ENCODE data around the gene KRTAP5-1.

The KRTAP5-1 gene

DNA sequence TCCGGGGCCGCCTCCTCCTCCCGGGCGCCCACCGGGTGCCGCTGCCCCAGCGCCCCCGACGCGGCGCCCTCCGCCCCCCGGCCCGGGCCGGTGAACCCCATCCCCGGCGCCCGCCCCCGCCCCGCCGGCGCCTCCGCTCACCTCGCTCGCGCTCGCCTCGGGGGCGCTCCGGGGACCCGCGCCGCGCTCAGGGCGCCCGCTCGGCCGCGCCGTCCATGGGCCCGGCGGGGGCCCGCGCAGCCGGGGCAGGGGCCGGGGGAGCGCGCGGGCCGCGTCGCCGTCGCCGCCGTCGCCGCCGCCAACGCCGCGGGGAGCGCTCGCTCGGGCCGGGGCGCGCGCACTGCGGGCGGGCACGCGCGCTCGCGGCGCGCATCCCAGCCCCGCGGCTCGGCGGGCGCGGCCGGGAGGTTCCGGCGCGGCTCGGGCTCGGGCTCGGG, 13.3 kb downstream of the KRTAP5-1 start:
- DNase-seq (ENCODE audit: low read depth) = no peak

DNA sequence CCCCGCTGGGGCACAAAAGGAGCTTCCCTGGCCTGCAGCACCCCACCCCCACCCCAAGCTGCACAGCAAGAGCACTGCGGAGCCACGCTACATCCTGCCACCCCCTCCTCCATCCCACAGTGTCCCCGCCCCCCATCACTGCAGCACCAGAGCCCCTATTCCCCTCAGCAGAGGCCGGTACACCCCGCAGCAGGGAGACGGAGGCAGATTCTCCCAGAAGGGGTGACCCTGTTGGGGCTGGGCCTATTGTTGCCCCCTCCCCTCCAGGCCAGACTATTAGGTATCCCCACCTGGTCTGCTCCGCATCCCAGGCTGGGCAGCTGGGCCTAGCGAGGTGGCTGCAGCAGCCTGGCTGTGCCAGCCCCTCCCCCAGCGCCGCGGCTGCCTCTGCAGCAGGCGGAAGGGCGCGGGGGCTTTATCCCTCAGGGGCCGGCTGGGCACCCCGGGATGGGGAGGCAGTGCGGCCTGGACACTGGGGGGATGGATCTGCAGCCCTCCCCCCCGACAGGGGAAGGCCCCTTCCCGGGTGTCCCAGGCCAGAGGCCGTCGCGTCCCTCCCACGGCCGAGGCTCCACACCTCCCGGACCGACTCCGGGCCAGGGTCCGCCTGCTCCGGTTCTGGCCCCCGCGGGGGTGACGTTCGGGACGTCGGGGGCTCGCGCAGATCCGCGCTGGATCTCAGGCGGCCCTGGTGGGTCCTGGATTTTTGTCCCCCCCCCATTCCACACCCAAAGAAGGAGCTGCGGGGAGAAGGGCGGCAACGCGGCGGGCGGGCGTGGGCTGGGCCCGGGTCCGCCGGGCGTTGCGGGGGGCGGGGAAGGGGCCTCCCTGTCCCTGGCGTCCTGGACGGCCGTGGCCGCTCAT, 14.0 kb downstream of the KRTAP5-1 start:
- no peak for DNase-seq (ENCODE audit: low read depth)

DNA sequence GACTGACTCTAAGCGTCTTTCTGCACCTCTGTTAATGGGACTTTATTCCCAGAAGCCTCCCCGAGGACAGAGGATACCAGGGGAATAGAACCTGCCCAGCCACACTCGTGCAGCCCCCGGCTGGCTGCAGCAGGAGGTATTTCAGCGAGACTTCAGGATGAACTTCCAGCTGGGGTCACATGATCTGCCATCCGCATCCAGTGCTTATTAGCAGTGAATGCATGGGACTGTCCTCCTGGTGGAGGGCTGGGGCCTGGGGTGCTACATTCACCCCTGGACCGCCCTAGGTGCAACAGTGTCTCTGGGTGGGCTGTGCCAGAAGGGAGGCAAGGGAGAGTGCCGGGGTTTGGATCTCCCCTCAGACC, 14.6 kb downstream of the KRTAP5-1 start:
- no peak for DNase-seq (ENCODE audit: low read depth)

DNA sequence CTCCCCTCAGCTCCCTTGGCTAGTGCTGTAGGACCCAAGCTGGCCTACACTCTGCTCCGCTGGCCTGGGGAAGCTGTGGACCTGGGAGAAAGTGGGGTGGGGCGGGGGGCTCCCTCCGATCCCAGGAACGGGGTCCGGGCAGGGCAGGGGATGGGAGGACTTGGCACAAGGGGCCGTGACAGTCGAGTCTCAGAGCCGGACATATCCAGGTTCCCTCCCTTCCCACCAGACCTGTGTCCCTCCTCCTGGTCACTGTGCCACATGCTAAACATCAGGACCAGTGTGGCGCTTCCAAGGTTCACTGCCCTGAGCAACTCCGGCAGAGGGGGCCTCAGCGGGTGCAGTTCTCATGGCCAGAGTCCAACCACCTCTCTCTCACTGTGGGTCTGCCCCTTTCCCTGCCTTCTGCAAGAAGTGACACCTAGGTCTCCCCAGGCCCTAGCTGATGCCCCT, 15.1 kb downstream of the KRTAP5-1 start:
- DNase-seq (ENCODE audit: low read depth) = no peak

DNA sequence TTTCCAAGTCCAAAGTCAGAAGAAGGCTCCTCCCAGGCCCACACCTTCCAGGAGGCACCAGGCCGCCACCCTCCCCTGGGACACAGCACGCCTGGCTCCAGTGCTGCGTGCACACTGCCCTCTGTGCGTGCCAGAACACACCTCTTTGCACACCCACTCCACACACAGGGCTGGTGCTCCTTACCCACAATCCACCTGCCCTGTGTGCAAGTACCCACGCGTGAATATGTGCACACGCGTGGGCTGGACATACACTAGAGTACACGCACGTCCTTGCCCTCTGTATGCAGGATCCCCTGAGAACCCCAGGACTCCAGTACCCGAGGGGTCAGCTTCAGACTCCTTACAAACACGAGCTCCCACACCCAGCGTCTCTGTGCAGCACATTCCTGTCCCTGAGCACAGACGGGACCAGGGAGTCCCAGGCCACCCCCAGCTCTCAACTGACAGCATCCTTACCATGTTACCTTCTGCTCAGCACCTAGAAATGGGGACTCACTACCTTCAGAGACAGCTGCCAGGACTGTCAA, 15.8 kb downstream of the KRTAP5-1 start:
- DNase-seq (ENCODE audit: low read depth) = no peak

DNA sequence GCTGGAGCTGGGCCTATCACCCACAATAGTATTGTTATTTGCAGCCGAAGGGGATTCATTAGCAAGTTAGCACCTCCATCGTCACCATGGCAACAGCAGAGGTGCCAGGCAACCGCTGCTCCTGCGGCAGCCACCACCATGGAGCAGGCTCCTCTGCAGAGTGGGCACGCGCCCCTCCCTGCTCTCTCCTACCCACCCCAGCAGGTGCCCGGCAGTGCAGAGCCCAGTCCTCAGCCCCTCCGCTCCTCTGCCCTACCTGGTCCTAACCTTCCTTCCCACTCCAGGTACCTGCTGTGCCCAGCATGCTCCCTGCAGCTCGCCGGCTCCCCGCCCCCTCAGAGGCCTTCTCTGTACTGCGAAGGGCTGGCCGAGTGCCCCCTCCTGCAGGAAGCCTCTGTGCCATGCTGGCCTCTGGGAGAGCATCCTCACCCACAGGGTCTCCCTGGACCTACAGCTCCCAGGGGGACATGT, 16.6 kb downstream of the KRTAP5-1 start:
- DNase-seq (ENCODE audit: low read depth) = no peak

DNA sequence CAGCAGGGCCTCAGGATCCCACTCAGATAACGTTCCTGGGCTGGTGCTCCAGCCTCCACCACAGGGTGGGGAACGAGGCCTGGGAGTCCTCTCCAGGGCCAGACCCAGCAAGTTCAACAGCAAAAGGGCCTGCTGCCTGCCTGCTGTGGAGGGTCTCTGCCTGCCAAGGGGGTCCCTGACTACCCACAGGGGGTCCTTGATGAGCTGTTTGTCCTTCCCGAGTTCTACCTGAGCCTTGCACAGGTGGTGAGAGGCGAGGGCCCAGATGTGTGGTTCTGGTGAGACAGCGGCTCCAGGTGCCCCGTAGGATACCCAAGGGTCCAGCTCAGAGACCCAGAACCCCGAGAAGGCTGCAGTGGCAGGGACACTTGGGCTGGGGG, 17.4 kb downstream of the KRTAP5-1 start:
- no peak for DNase-seq (ENCODE audit: low read depth)

DNA sequence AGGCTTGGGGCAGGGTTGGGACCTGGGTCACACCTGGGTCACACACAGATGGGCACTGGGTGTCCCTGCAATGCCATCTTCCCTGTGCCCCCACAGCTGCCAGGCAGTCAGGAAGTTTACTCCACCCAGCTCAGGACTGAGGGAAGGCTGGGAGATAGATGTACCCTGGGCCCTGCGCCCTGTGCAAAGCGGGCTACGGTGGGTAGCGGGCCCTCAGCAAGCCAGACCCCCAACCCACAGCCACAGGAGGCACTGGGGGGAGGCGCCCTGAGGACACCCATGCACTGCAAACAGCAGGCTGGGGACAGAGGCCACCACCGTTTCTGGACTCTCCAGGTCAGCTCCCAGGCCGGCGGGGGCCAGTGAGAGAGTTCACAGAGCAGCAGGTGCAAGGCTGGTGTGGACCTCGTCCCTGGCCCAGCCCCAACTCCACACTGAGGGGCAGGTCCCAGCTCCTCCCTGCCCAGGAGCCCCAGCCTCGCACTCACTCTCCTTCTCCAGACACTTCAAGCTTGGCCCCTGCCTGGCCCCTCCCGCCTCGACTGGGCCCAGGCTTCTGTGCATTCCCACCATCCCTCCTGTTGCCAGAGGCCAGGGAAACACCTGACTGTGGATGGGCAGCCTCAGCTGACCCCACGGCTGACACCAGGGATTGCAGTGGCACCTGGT, 17.9 kb downstream of the KRTAP5-1 start:
- no peak for DNase-seq (ENCODE audit: low read depth)

DNA sequence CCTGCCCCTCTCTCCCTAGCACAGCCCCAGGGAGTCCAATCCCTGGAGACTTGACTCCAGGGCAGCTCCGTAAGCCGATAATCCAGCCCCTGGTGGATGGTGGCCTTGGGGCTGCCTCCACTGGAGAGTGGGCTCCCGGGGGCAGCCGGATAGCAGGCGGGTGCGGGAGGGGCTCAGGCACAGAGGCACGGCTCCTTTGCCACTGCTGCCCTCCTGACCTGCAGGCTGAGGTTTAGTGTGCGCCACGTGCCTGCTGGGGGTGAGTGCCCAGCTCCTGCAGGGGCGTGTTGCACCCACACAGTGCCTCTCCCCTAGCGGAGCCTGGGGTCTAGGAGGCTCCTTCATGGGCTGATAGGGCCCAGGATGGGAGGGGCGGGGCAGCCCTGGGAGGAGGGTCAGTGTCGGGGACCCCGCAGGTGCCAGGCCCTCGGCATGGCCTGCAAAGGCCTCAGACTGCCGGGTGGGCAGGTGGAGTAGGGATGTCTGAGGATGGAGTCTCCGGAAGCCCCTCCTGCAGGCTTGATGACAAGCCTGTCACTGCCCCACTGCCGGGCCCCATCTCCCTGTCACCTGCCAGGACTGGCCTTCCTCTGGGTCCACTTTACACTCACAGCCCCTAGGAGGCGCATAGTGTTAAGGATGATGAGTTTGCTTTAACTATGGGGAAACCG, 18.6 kb downstream of the KRTAP5-1 start:
- DNase-seq (ENCODE audit: low read depth) = no peak

DNA sequence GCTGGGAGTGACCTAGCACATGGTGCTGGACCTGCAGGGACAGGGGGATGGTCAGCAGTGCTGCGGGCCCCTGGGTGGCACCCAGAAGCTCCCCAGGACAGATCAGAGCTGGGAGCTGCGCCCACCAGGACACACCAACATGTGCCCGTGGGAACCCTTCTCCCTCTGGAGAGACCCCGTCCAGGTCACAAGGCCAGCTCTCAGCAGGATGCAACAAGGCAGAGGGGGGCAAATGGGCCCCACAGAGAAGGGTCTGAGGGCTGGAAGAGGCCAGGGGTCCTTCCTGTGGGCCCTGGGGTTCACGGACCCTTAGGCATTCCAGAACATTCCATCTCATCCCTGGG, 19.2 kb downstream of the KRTAP5-1 start:
- DNase-seq (ENCODE audit: low read depth) = no peak

DNA sequence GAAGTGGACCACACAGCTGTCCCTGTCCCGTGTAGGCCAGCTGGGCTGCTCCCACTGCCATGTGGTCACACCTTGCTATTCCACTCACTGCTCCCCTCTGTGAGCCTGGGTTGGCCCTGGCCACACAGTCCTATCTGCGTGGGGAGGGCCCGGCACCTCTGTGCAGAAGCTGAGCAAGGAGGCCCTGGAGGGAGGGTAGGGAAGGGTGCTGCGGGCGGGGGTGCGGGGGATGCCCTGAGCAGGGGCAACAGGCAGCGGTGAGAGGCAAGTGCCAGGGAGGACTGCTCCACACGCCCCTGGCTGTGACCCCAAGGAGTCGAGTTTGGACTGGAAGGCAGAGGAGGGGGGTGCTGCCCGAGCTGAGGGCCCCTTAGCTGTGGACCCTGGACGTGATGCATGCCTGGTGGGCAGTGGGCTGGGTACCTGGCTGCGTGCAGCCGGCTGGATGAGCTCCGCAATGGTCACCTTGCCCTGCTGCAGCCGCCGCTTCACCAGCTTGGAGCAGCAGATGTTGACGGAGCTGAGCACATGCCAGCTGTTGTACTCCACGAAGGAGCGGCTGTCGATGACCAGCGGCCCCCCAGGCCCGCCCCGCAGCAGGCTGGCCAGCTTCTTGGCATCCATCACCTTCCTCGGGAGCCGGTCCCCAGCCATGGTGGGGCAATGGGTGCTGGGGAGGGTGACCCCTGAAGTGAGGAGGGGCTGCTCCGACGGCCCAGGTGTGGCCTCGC, 19.7 kb downstream of the KRTAP5-1 start:
- no peak for DNase-seq (ENCODE audit: low read depth)

DNA sequence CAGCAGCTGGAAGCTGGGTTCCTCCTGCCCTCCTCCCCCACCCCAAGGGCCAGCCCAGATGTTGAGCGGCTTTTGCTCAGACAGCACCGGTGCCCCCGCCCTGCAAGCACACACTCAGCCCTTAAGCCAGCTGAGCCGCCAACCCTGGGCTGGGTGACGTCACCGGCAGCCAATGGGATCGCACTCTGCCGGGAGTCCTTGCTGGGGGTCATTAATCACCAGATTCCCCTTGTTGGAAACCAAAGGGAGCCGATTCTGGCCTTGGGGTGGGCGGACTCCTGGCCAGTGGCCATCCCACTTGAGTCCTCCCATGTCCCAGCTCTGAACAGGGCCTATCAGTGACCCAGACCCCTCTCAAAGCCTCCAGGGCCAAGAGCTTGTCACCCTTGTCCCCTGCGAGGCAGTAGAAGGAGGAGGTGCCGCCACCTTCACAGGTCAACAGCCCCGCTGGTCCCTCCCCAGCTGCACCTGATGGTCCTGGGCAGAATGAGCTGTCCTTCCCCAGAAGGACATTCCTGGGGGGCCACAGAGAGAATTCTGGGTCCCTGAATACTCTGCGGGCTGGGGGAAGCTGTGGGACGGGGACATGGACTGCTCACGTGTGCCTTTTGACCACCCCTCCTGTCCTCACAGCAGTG, 20.4 kb downstream of the KRTAP5-1 start:
- peak; percentile 18 for DNase-seq (ENCODE audit: low read depth)

DNA sequence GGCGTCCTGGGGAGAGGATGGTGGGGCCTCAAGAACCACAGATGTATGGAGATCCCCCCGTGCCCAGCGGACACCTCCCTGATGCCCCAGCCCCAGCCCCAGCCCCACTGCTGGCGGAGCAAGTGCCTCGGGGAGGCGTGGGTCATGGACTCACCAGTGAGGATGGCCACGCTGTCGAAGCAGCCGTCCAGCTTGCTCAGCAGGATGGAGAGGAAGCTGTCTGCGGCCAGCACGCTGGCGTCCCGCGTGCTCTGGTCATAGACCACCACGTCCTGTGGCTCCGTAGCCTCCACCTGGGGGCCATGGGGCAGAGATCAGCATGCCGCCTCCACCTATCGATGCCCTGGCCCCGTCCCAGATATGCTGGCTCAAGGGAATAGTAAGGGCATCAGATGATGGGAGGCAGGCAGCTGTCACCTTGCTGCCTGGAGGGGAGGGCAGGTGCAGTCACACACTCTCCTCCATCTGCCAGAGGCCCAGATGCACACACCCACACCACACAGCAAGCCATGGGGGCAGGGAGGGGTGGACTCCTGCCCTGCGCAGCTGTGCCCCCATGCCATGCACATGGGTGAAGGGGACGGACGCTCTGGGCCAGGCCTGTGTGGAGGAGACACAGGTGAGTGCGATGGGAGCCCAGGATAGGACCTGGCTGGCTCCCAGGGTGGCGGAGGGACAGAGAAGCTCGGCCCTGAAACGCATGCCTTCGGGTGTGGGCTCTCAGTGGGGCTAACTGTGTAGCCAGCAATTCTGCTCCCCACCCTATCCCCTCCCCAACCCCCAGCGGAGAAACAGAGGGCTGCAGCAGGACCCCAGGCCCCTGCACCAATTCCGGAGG, 21.2 kb downstream of the KRTAP5-1 start:
- DNase-seq (ENCODE audit: low read depth) = no peak

DNA sequence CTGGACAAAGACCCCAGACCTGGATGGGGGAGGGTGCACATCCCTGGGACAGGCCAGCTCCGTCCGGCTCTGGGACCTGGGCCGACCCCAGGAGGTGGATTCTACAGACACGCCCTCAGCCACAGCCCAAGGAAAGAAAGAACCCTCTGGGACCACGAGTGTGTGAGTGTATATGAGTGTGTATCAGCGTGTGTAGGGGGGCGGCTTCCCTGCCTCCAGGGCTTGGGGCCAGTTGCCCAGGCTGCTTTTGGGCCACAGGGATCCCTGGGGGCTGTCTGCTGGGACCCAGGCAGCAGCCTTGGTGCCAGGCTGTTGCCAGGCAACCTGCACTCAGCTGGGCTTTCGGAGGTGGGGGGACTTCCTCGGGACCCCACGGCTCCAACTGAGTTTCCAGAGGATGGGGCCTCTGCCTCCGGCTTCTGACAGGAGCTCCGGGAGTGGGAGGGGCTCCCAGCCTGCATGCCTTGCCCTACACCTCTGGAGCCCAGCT, 21.9 kb downstream of the KRTAP5-1 start:
- no peak for DNase-seq (ENCODE audit: low read depth)

DNA sequence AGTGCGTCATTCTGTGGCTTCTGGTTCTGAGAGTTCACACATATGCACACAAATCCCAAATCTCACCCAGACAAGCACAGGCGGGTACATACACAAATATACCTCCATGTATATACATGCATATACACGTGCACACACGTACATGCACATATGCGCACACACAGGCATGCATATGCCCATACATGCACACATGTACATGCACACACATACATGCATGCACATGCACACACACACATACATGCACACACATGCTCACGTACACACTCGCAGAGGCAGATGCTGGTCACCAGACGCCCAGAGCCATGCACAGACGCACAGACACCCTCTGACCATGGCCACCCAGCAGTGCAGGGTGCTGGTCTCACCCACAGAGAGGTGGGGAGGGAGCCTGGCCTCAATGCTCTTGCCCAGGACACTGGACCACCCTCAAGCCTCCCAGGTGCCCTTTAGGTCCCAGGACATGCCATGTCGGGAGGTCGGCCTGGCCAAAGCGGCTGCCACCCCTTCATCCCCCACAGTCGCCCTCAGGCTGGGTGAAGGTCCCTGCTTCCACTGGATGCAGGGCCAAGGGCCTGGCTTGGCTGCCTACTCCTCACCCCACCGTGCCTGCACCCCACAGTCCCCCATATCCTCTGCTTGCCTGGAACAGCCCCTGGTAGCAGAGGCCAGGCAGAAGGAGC, 22.5 kb downstream of the KRTAP5-1 start:
- DNase-seq (ENCODE audit: low read depth) = no peak

DNA sequence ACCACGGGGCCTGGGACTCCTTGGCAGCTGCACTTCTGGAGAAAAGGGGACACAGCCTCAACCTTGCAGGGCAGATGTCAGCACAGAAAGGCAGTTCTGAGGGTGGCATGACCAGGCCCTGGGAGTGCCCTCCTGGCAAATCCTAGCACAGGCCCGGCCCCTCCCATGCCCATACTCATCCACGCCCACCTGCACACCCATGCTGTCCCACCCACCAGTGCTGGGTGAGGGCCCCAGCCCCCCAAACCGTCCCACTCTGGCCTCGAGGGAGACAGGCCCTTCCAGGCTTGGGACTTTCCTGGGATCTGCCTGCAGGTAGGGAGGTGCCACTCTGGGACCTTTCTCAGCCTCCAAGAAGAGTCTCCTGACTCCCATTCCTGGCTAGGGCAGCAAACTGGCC, 23.1 kb downstream of the KRTAP5-1 start:
- no peak for DNase-seq (ENCODE audit: low read depth)

DNA sequence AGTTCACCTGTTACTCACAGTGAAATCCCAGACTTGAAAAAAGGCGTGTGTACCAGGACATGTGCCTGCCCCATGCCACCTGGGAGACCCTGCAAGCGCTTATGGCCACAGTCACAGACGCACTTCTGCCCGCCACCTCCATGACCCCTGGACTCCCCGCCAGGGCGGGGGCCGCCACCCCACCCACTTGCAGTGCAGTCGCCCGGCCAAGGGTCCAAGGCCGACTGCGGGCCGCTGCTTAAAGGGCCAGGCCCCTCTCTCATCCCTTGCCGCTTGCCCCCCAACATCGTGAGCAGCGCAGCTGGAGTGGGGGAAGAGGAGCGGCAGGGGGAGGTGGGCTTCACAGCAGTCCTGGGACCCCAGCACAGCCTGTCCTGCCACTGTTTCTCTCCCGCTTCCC, 23.8 kb downstream of the KRTAP5-1 start:
- no peak for DNase-seq (ENCODE audit: low read depth)

DNA sequence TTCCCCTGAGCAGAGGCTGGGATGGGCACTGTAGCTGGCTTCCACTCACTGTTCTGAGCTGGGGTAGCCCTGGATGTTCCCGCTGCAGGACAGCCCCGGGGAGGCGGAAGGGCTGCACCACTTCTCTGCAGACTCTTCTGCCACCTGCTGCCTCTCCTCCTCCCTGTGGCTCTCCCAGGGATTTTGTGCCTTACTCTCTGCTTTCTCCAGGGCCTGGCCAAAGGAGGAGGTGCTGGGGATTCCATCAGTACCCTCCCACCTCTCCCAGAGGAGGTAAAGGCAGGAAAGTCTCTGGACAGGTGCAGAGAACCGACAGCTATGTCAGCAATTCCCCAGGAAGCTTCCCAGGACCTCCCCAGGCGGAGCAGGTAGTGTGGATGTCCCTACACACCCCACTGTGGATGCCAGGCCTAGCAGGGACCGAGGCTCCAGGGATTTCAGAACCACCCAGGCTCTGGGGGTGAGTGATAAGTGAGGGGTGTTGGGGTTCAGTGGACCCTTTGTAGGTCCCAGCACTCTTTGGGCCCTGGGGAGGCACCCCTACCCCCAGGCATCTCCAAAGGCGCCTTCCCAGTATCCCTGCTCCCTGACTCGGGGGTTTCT, 24.3 kb downstream of the KRTAP5-1 start:
- no peak for DNase-seq (ENCODE audit: low read depth)

DNA sequence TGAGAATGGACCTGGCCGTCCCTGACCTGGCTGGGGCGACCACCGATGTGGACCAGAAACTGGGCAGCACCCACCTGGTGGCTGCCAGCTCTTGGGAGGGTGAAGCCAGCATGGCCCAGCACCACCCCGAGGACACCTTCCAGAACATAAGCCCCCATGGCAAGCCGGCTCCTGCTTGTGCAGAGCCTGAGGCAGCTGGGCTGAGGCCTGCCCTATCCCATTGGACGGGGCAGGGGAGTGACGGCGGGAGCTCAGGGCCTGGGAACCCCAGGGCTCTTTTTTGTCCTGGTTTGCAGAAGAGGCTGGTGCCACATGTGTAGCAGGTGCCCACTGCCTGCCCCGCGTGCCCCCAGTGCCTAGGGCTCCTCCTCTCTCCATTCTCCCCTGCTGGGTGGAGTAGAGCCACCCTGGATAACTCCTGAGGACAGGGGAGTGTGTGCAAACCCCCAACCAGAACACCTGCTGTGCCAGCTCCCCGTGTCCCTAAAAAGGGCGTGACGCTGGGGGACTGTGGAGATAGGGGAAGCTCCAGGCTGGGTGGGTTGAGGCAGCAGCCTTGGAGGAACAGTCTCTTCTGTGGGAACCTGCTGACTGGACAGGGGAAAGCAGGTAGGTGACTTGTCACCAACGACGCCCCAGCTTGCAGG, 25.0 kb downstream of the KRTAP5-1 start:
- DNase-seq (ENCODE audit: low read depth) = no peak
